SK-N-SH (cell line): Measurements from ENCODE around the gene VPS35. TPM values are rescaled to one million over a fixed set of nuclear protein-coding genes. Genes with fewer than 3 reads are reported as not detected.

Experiments
- CTCF ChIA-PET: fragments of 300-600, 350-600 bp; formaldehyde crosslinking; extraction: SDS; loops from one replicate; lab custom pipeline; 2021; lab: Yijun Ruan, JAX
- POLR2A ChIA-PET: fragments of 350-600 bp; sonication (Branson Sonifier 250); formaldehyde crosslinking; extraction: SDS; loops from one replicate; lab custom pipeline; 2020; ENCODE audit warnings: antibody characterized with exemption, inconsistent platforms; lab: Yijun Ruan, JAX
- DNase-seq: peaks from one replicate; pipeline ENCODE4 v3.0.0; 2012
- H2AFZ ChIP-seq: fragments of 200-600 bp; sonication (generic); 2 replicates; pipeline ENCODE4 v1.8.1; 2016; ENCODE audit warnings: antibody characterized with exemption, mild to moderate bottlenecking, low read depth
- H3F3A ChIP-seq: fragments of 200-600 bp; sonication (generic); replicated peaks from 2 replicates; pipeline ENCODE3; 2016; ENCODE audit warnings: antibody characterized with exemption, mild to moderate bottlenecking; ENCODE audit not compliant: insufficient read depth
- H3K27ac ChIP-seq, 2 experiments: fragments of 200-500 bp in 1 of 2; fragments of 200-600 bp in 1 of 2; sonication (Bioruptor generic) in 1 of 2; sonication (generic), shearing (Covaris generic) in 1 of 2; 2 replicates each; pipeline versions ENCODE4 v1.5.1 to v1.6.1; 2014 to 2016; ENCODE audit warnings: low read depth in 2 of 2, inconsistent platforms in 1 of 2, low read length in 1 of 2, mild to moderate bottlenecking in 1 of 2, mixed read lengths in 1 of 2
- H3K27me3 ChIP-seq: fragments of 200-600 bp; sonication (generic), shearing (Covaris generic); 2 replicates; pipeline ENCODE4 v1.6.1; 2016; ENCODE audit warnings: mixed run types; ENCODE audit not compliant: insufficient read depth
- H3K36me3 ChIP-seq, 2 experiments: fragments of 200-500 bp in 1 of 2; fragments of 200-600 bp in 1 of 2; sonication (Bioruptor generic) in 1 of 2; sonication (generic) in 1 of 2; replicated peaks in 1 of 2; 2 replicates each; pipeline versions ENCODE3 to v1.5.1; 2014 to 2016; ENCODE audit warnings: low read length in 1 of 2, mild to moderate bottlenecking in 1 of 2; ENCODE audit not compliant: insufficient read depth in 2 of 2, control insufficient read depth in 1 of 2
- H3K4me1 ChIP-seq, 2 experiments: fragments of 200-500 bp in 1 of 2; fragments of 200-600 bp in 1 of 2; sonication (Bioruptor generic) in 1 of 2; sonication (generic), shearing (Covaris generic) in 1 of 2; 2 replicates each; pipeline versions ENCODE4 v1.5.1 to v1.6.1; 2014 to 2016; ENCODE audit warnings: low read depth in 1 of 2, low read length in 1 of 2, mixed run types in 1 of 2; ENCODE audit not compliant: insufficient read depth in 2 of 2, control insufficient read depth in 1 of 2
- H3K4me2 ChIP-seq: fragments of 200-600 bp; sonication (generic), shearing (Covaris generic); 2 replicates; pipeline ENCODE4 v1.6.1; 2017; ENCODE audit warnings: mixed run types
- H3K4me3 ChIP-seq, 2 experiments: fragments of 200-500 bp in 1 of 2; fragments of 200-600 bp in 1 of 2; sonication (Bioruptor generic) in 1 of 2; sonication (generic), shearing (Covaris generic) in 1 of 2; 2 replicates each; pipeline versions ENCODE4 v1.5.1 to v1.8.1; 2014 to 2016; ENCODE audit warnings: low read depth in 2 of 2, inconsistent platforms in 1 of 2, low read length in 1 of 2, mild to moderate bottlenecking in 1 of 2, mixed read lengths in 1 of 2, moderate library complexity in 1 of 2
- H3K79me2 ChIP-seq: fragments of 200-600 bp; sonication (generic); 2 replicates; pipeline ENCODE4 v1.8.1; 2017; ENCODE audit warnings: mild to moderate bottlenecking; ENCODE audit not compliant: insufficient read depth
- H3K9ac ChIP-seq: fragments of 200-600 bp; sonication (generic); 2 replicates; pipeline ENCODE4 v1.6.1; 2017; ENCODE audit warnings: mixed run types
- H3K9me2 ChIP-seq: fragments of 200-600 bp; sonication (generic); 2 replicates; pipeline ENCODE4 v1.6.1; 2017; ENCODE audit warnings: mixed run types
- H3K9me3 ChIP-seq: fragments of 200-600 bp; sonication (generic); 2 replicates; pipeline ENCODE4 v1.6.1; 2017; ENCODE audit warnings: mixed run types, mild to moderate bottlenecking, moderate library complexity
- H4K20me1 ChIP-seq: fragments of 200-600 bp; sonication (generic); 2 replicates; pipeline ENCODE4 v1.6.1; 2017; ENCODE audit warnings: mild to moderate bottlenecking, mixed run types; ENCODE audit not compliant: insufficient read depth
- EZH2phosphoT487 ChIP-seq: fragments of 200-600 bp; sonication (generic); IDR thresholded peaks from 2 replicates; pipeline ENCODE4 v1.6.1; 2017; ENCODE audit warnings: low read depth, mixed run types, mild to moderate bottlenecking, antibody characterized with exemption, moderate library complexity, borderline replicate concordance
- FOSL2 ChIP-seq: IDR thresholded peaks from 2 replicates; pipeline ENCODE4 v1.4.0; 2012; ENCODE audit warnings: low read depth, mild to moderate bottlenecking, moderate library complexity, borderline replicate concordance
- GABPA ChIP-seq: IDR thresholded peaks from 2 replicates; pipeline ENCODE4 v1.4.0; 2012; ENCODE audit warnings: low read depth, mild to moderate bottlenecking
- JUND ChIP-seq: IDR thresholded peaks from 2 replicates; pipeline ENCODE4 v1.4.0; 2012
- MXI1 ChIP-seq: IDR thresholded peaks from 2 replicates; pipeline ENCODE4 v1.6.1; 2012; ENCODE audit warnings: mild to moderate bottlenecking, low read depth, low read length, improper control_type of control experiment
- NRF1 ChIP-seq: IDR thresholded peaks from 2 replicates; pipeline ENCODE4 v1.6.1; 2012; ENCODE audit warnings: low read depth, mild to moderate bottlenecking, low read length
- POLR2AphosphoS5 ChIP-seq: IDR thresholded peaks from 2 replicates; pipeline ENCODE4 v1.6.1; 2012; ENCODE audit warnings: low read depth, low read length
- RAD21 ChIP-seq: IDR thresholded peaks from 2 replicates; pipeline ENCODE4 v1.6.1; 2012; ENCODE audit warnings: mild to moderate bottlenecking, low read length
- RCOR1 ChIP-seq: fragments of 150-350 bp; IDR thresholded peaks from 2 replicates; pipeline ENCODE4 v1.6.1; 2017; ENCODE audit warnings: antibody characterized with exemption, low read length
- RFX5 ChIP-seq: IDR thresholded peaks from 2 replicates; pipeline ENCODE4 v1.6.1; 2012; ENCODE audit warnings: mild to moderate bottlenecking, improper control_type of control experiment, low read length
- RXRA ChIP-seq: IDR thresholded peaks from 2 replicates; pipeline ENCODE4 v1.4.0; 2012; ENCODE audit warnings: low read depth, mild to moderate bottlenecking, borderline replicate concordance
- SIN3A ChIP-seq: IDR thresholded peaks from 2 replicates; pipeline ENCODE4 v1.6.1; 2012; ENCODE audit warnings: low read depth, mild to moderate bottlenecking, low read length, moderate library complexity, borderline replicate concordance
- SMC3 ChIP-seq: IDR thresholded peaks from 2 replicates; pipeline ENCODE4 v1.6.1; 2012; ENCODE audit warnings: low read depth, low read length, improper control_type of control experiment
- YY1 ChIP-seq: IDR thresholded peaks from 2 replicates; pipeline ENCODE4 v1.4.0; 2012; ENCODE audit warnings: low read depth, mild to moderate bottlenecking
- WGBS: methylation state at CpG from one replicate; pipeline ENCODE4 v1.1.6; 2017; ENCODE audit warnings: low lambda C conversion rate; 5-methylcytosine and 5-hydroxymethylcytosine counted together
- polyA plus RNA-seq, 3 experiments: library from polyadenylated mRNA; depleted of rRNA; stranded (reverse); fragments of >200 nt; gene quantifications; 2 replicates each; pipeline ENCODE4 v1.2.3, GENCODE V29; 2012
- TF ChIP-seq, protein P1 (sequence below): fragments of 150-350 bp; IDR thresholded peaks from 2 replicates; pipeline ENCODE4 v1.6.1; 2016; ENCODE audit warnings: mild to moderate bottlenecking, low read depth, low read length
- TF ChIP-seq, protein P2 (sequence below): IDR thresholded peaks from 2 replicates; pipeline ENCODE4 v1.4.0; 2012; ENCODE audit warnings: low read depth, borderline replicate concordance
- TF ChIP-seq, protein P3 (sequence below): fragments of 200-600 bp; sonication (generic); IDR thresholded peaks from 2 replicates; pipeline ENCODE4 v1.6.1; 2017; ENCODE audit warnings: antibody characterized with exemption, mild to moderate bottlenecking, moderate library complexity
- TF ChIP-seq, protein P4 (sequence below): fragments of 150-350 bp; IDR thresholded peaks from 2 replicates; pipeline ENCODE4 v1.6.1; 2017; ENCODE audit warnings: antibody characterized with exemption, low read length, low read depth, borderline replicate concordance

The VPS35 gene
- polyA plus RNA-seq, 1 of the 3 experiments (the other 2 are of a cell fraction): 17.5 TPM

- ChIA-PET POLR2A (no interaction called here), CTCF (no interaction called here)
- no peak for DNase-seq
- no peak overlapping the region for H2AFZ ChIP-seq
- H3K4me2 ChIP-seq: no peak overlapping the region
- H3K9me2 ChIP-seq: no peaks in the 10 kb centered on the region
- H3K9ac ChIP-seq: no peak overlapping the region
- 70% methylated on average over 15 of the region's 17 CpGs for WGBS
- no peaks in the 10 kb centered on the region for H3K36me3 ChIP-seq
- TF ChIP-seq RXRA (no peak), RCOR1 (no peak), SMC3 (no peak), YY1 (no peak)
- no peaks in the 10 kb centered on the region for H3F3A ChIP-seq
- H3K4me1 ChIP-seq: peaks cover 0 to 2% of the 10 kb centered on the region in 2 experiments; a peak in 1 of 4 replicates
- no peaks in the 10 kb centered on the region for H4K20me1 ChIP-seq
- no peaks in the 10 kb centered on the region for H3K9me3 ChIP-seq
- H3K27ac ChIP-seq: no peak overlapping the region
- no peak overlapping the region for H3K4me3 ChIP-seq
- no peaks in the 10 kb centered on the region for H3K79me2 ChIP-seq
- no peaks in the 10 kb centered on the region for H3K27me3 ChIP-seq
These were observed 42.1 kb upstream of the VPS35 start for GRCh38 chr16:46730801-46731690.

- no peak for TF ChIP-seq RAD21
- TF ChIP-seq POLR2AphosphoS5: no peak
- TF ChIP-seq, protein P1, sequence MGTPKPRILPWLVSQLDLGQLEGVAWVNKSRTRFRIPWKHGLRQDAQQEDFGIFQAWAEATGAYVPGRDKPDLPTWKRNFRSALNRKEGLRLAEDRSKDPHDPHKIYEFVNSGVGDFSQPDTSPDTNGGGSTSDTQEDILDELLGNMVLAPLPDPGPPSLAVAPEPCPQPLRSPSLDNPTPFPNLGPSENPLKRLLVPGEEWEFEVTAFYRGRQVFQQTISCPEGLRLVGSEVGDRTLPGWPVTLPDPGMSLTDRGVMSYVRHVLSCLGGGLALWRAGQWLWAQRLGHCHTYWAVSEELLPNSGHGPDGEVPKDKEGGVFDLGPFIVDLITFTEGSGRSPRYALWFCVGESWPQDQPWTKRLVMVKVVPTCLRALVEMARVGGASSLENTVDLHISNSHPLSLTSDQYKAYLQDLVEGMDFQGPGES: no peak
- no peak for TF ChIP-seq JUND
- no peak for TF ChIP-seq MXI1
- TF ChIP-seq NRF1: no peak
- TF ChIP-seq SIN3A: no peak
- TF ChIP-seq RFX5: no peak
- TF ChIP-seq EZH2phosphoT487: no peak
- TF ChIP-seq GABPA: no peak
- TF ChIP-seq, protein P2, sequence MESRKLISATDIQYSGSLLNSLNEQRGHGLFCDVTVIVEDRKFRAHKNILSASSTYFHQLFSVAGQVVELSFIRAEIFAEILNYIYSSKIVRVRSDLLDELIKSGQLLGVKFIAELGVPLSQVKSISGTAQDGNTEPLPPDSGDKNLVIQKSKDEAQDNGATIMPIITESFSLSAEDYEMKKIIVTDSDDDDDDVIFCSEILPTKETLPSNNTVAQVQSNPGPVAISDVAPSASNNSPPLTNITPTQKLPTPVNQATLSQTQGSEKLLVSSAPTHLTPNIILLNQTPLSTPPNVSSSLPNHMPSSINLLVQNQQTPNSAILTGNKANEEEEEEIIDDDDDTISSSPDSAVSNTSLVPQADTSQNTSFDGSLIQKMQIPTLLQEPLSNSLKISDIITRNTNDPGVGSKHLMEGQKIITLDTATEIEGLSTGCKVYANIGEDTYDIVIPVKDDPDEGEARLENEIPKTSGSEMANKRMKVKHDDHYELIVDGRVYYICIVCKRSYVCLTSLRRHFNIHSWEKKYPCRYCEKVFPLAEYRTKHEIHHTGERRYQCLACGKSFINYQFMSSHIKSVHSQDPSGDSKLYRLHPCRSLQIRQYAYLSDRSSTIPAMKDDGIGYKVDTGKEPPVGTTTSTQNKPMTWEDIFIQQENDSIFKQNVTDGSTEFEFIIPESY: no peak
- no peak for TF ChIP-seq RCOR1
- TF ChIP-seq, protein P3, sequence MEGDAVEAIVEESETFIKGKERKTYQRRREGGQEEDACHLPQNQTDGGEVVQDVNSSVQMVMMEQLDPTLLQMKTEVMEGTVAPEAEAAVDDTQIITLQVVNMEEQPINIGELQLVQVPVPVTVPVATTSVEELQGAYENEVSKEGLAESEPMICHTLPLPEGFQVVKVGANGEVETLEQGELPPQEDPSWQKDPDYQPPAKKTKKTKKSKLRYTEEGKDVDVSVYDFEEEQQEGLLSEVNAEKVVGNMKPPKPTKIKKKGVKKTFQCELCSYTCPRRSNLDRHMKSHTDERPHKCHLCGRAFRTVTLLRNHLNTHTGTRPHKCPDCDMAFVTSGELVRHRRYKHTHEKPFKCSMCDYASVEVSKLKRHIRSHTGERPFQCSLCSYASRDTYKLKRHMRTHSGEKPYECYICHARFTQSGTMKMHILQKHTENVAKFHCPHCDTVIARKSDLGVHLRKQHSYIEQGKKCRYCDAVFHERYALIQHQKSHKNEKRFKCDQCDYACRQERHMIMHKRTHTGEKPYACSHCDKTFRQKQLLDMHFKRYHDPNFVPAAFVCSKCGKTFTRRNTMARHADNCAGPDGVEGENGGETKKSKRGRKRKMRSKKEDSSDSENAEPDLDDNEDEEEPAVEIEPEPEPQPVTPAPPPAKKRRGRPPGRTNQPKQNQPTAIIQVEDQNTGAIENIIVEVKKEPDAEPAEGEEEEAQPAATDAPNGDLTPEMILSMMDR: no peak
- TF ChIP-seq, protein P4, sequence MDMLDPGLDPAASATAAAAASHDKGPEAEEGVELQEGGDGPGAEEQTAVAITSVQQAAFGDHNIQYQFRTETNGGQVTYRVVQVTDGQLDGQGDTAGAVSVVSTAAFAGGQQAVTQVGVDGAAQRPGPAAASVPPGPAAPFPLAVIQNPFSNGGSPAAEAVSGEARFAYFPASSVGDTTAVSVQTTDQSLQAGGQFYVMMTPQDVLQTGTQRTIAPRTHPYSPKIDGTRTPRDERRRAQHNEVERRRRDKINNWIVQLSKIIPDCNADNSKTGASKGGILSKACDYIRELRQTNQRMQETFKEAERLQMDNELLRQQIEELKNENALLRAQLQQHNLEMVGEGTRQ: no peak
- no peak for TF ChIP-seq FOSL2
- H3F3A ChIP-seq: no peaks in the 10 kb centered on the region
- CTCF ChIA-PET: no interaction called here
- H3K9ac ChIP-seq: no peak overlapping the region
- POLR2A ChIA-PET: no interaction called here
- H2AFZ ChIP-seq: no peak overlapping the region
- H4K20me1 ChIP-seq: no peaks in the 10 kb centered on the region
- no peak overlapping the region for H3K4me3 ChIP-seq
- no peak overlapping the region for H3K27ac ChIP-seq
- H3K27me3 ChIP-seq: no peaks in the 10 kb centered on the region
- 81% methylated on average over 7 of the region's 8 CpGs for WGBS
- H3K36me3 ChIP-seq: no peaks in the 10 kb centered on the region
- no peaks in the 10 kb centered on the region for H3K79me2 ChIP-seq
- DNase-seq: no peak
- 0 out of 2 replicates have a peak, but pooled peaks cover 6% of the 10 kb centered on the region for H3K9me3 ChIP-seq
- H3K4me1 ChIP-seq: peaks cover 0 to 2% of the 10 kb centered on the region in 2 experiments; a peak in 1 of 4 replicates
- H3K9me2 ChIP-seq: no peaks in the 10 kb centered on the region
- no peak overlapping the region for H3K4me2 ChIP-seq
These were observed 41.1 kb upstream of the VPS35 start for GRCh38 chr16:46730126-46730525.
